Measurements from ENCODE around the gene ZMPSTE24.

Gene ZMPSTE24

DNA sequence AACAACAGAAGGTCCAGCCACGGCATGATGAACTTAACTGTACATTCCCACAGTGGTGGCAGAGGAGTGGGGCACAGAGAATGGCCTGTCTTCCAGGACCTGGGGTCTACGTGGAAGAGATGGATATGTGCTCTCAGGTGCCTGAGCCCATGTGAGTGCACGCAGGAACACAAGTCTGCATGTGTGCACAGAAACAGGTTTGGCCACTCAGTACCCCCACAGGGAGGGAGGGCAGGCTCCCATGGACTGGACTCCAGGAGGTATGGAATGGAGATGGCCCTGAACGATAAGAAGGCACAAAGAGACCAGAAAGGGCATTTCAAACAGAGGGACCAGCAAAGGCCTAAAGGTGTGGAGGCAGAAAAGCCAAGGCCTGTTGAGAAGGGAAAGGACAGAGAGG, 48.3 kb downstream of the ZMPSTE24 start:
- no peak for DNase-seq (ENCODE audit: low read depth)
- H3K4me3 ChIP-seq (replicated peaks; ENCODE audit: low read depth, low read length) = no peak overlapping the region
- TF ChIP-seq, protein P1, sequence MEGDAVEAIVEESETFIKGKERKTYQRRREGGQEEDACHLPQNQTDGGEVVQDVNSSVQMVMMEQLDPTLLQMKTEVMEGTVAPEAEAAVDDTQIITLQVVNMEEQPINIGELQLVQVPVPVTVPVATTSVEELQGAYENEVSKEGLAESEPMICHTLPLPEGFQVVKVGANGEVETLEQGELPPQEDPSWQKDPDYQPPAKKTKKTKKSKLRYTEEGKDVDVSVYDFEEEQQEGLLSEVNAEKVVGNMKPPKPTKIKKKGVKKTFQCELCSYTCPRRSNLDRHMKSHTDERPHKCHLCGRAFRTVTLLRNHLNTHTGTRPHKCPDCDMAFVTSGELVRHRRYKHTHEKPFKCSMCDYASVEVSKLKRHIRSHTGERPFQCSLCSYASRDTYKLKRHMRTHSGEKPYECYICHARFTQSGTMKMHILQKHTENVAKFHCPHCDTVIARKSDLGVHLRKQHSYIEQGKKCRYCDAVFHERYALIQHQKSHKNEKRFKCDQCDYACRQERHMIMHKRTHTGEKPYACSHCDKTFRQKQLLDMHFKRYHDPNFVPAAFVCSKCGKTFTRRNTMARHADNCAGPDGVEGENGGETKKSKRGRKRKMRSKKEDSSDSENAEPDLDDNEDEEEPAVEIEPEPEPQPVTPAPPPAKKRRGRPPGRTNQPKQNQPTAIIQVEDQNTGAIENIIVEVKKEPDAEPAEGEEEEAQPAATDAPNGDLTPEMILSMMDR (IDR thresholded peaks at IDR 0.05; ENCODE audit: low read length, missing control alignments) = no peak

DNA sequence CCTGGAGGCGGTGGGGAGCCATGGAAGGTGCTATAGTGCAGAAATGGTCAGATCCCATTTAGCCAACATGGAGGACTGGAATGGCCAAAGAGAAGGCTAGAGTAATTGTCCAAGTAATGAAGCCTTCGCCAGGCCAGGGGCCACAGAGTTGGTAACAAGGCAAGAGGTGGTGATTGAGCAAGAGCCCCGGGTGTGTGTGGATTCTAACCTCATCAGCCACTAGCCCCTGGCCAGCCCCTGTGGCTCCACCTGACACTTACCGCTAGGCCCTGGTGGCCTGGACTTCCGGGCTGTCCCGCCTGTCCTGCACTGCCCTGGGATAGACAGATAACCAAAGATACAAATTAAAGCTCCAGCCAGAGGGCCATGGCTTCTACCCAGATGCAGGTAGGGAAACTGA, 49.1 kb downstream of the ZMPSTE24 start:
- TF ChIP-seq, protein P1 (IDR thresholded peaks at IDR 0.05; ENCODE audit: low read length, missing control alignments) = no peak

DNA sequence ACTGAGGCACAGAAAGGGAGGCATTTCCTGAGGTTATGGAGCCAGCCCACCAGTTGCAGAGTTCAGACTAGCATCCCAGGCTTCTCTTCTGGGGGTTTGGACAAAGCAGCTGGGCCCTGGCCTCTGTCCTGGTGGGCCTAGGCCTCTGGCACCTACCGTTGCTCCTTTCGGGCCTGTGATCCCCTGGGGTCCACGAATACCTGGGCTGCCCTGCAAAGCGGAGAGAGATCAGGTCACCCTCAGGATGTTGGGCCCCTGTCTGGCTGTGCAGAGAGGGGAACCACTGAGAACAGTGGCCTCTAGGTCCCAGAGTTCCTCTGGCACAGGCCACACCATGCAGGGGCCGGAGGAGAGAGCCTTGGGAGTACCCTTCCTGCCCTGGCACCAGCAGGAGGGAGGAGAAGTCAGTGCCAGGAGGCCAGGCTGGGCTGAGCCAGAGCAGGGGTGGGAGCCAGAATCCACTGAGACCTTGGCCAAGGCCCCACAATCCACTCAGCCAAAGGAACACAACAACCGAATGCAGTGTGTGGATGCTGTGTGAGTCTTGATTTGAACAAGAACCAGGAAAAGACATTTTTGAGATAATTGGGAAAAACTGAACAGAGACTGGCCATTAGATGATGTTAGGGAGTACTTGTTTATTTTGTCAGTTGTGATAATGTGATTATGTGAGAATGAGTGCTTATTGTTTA, 50.1 kb downstream of the ZMPSTE24 start:
- DNase-seq (ENCODE audit: low read depth) = no peak
- no peak overlapping the region for H3K4me3 ChIP-seq (replicated peaks; ENCODE audit: low read depth, low read length)
- TF ChIP-seq, protein P1 (IDR thresholded peaks at IDR 0.05; ENCODE audit: low read length, missing control alignments) = no peak

More for the DNA sequence above, 49.1 kb downstream of the ZMPSTE24 start:
- DNase-seq (ENCODE audit: low read depth) = no peak
- no peak overlapping the region for H3K4me3 ChIP-seq (replicated peaks; ENCODE audit: low read depth, low read length)

DNA sequence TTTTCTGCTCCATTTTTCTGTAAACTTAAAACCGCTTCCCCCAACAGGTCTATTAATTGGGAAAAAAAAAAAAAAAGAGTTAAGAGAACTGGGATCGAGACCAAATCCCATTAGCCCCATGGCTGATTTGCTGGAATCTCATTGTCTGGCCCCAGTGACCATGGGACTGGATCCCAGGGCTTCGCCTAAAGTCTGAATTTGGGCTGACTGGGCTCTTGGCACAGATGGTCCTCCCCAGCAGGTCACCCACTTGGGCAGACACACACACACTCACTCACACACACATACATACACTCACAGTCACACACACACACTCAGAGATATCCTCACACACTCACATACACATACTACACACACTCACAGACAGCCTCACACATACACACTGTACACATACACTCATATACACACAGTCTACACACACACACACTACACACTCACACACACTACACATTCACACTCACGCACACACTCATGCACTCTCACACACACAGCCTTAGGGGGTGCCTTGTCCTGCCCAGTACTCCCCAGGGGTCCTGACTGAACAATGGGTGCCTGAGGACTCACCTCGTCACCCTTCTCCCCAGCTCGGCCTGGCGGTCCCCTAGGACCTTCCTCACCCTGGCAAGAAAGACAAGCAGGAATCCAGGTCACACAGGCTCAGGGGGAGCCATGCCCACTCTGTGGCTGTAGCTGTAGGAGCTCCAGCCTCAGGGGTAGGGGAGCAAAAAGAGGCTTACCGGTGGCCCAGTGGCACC, 51.5 kb downstream of the ZMPSTE24 start:
- DNase-seq (ENCODE audit: low read depth) = no peak
- TF ChIP-seq, protein P1 (IDR thresholded peaks at IDR 0.05; ENCODE audit: low read length, missing control alignments) = no peak
- no peak overlapping the region for H3K4me3 ChIP-seq (replicated peaks; ENCODE audit: low read depth, low read length)

DNA sequence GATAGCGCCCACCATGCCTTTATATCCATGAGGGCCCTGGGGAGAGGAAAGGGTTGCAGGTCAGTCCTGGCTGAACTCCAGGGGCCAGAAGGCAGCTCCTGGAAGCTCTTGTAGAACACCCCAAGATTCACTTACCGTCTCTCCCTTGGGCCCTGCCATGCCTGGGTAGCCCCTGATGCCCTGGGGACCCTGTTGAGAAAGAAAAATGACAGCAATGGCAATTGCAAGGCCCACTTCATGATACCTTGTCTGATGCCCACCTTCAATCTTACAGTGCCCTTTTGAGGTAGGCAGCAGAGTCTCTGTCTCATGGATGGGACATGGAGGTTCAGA, 52.1 kb downstream of the ZMPSTE24 start:
- TF ChIP-seq, protein P1 (IDR thresholded peaks at IDR 0.05; ENCODE audit: low read length, missing control alignments) = no peak
- no peak for DNase-seq (ENCODE audit: low read depth)
- no peak overlapping the region for H3K4me3 ChIP-seq (replicated peaks; ENCODE audit: low read depth, low read length)

DNA sequence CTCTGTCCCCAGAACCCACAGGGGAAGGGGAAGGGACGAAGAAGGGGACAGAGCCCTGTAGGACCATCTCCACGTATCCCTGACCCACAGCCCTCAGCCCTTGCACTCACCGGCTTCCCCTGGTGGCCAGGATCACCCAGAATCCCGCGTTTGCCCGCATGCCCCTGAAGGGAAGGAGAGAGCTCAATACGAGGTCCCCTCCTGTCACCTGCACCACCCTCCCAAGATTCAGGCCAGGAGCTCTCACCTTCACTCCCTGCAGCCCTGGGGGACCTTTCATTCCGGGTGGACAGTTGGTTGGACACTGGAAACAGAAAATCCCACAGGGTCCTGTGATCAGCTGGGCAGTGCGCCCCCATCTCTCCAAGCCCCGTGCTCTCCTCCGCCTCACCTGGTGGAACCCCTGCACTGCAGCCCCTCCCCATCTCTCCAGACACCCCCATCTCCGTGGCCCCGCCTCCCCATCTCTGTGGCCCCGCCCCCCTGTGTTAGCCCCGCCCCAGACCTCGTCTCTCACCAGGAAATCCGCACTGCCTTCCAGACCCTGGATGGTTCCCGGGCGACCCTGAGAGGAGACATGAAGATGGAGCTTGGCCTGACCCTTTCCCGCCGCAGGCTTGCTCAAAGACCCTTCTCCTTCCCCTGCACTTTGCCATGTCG, 53.1 kb downstream of the ZMPSTE24 start:
- DNase-seq (ENCODE audit: low read depth) = no peak
- no peak overlapping the region for H3K4me3 ChIP-seq (replicated peaks; ENCODE audit: low read depth, low read length)
- TF ChIP-seq, protein P1 (IDR thresholded peaks at IDR 0.05; ENCODE audit: low read length, missing control alignments) = no peak

Data from fibroblast of pulmonary artery (primary cell).